Ovary (tissue), 9 donors: ENCODE data around the gene GAREM2. TPM values are rescaled to one million over a fixed set of nuclear protein-coding genes. Genes with fewer than 3 reads are reported as not detected.

ENCODE experiments used
- DNase-seq, 5 donors: peaks; one replicate each; pipeline ENCODE4 v3.0.0-alpha.2; 2019 to 2020
- H3K27ac ChIP-seq, 2 donors: fragments of 200-600 bp; one replicate each; pipeline versions ENCODE4 v1.5.1 to v1.8.0; 2019 to 2022
- H3K27me3 ChIP-seq: fragments of 200-600 bp; one replicate; pipeline ENCODE4 v1.8.0; 2022
- H3K36me3 ChIP-seq: fragments of 200-600 bp; sonication (generic); one replicate; pipeline ENCODE4 v1.5.1; 2019
- H3K4me1 ChIP-seq: one replicate; pipeline ENCODE4 v1.8.1; 2013; ENCODE audit warnings: mild to moderate bottlenecking, moderate library complexity; ENCODE audit not compliant: insufficient read depth
- H3K4me3 ChIP-seq: fragments of 200-600 bp; sonication (generic); one replicate; pipeline ENCODE4 v1.5.1; 2017
- H3K9me3 ChIP-seq, 2 donors: fragments of 200-600 bp in 1 of 2; sonication (generic) in 1 of 2; one replicate each; pipeline versions ENCODE4 v1.5.1 to v1.8.1; 2013 to 2019; ENCODE audit warnings: mild to moderate bottlenecking in 1 of 2, moderate library complexity in 1 of 2
- EP300 ChIP-seq: sonication (generic); formaldehyde crosslinking; IDR thresholded peaks from one replicate; pipeline ENCODE4 v1.6.1; 2017; ENCODE audit warnings: antibody characterized with exemption
- POLR2A ChIP-seq: fragments of 450-650 bp; IDR thresholded peaks from one replicate; pipeline ENCODE4 v1.6.1; 2017; ENCODE audit warnings: antibody characterized with exemption, mild to moderate bottlenecking, moderate library complexity
- WGBS, 3 donors: extraction: QIAGEN DNeasy Blood & Tissue Kit in 1 of 3; methylation state at CpG; one replicate each; pipeline versions ENCODE4 v1.1.5 to v1.1.7; 2013 to 2017; 5-methylcytosine and 5-hydroxymethylcytosine counted together
- intact Hi-C, 4 donors: fragments of 100-400 bp; cut with DNase I; formaldehyde crosslinking; loops; one replicate each; pipeline versions ENCODE4 v1.11.0 to v1.15.1; 2022 to 2023
- polyA plus RNA-seq, 2 donors: library from polyadenylated mRNA; stranded (reverse); fragments of 200-250 nt in 1 of 2; fragments of 350-450 nt in 1 of 2; fragmentation: Illumina TruSeq in 1 of 2; extraction: RNeasy Lipid Tissue Mini Kit (QIAGEN cat#74804) in 1 of 2; gene quantifications; one replicate each; pipeline ENCODE4 v1.2.3, GENCODE V29; 2013 to 2014
- total RNA-seq, 7 donors: library from RNA; depleted of rRNA in 2 of 7; stranded (reverse); fragments of >200 nt in 2 of 7; fragmentation: NEBNext Ultra II Directional in 3 of 7; extraction: Animal tissue kit (Norgen Biotek cat#: 25700) in 3 of 7; gene quantifications; one replicate each; pipeline versions ENCODE4 v1.1.0 to v1.2.4, GENCODE V29; 2016 to 2023
- TF ChIP-seq, protein P1 (sequence below), 3 donors: fragments of 450-650 bp in 2 of 3; fragments of 200-600 bp in 1 of 3; IDR thresholded peaks; one replicate each; pipeline versions ENCODE4 v1.5.1 to v1.8.0; 2016 to 2022; ENCODE audit warnings: antibody characterized with exemption in 3 of 3, mild to moderate bottlenecking in 1 of 3
- donor health status: DM: no; HTN: no; CAD: no; lungs with moderate emphysema.
- donor health status: DM: no; HTN: no; CAD: no.
- donor health status: Bipolar disorder and iron deficiency.
- donor health status: DM: yes; HTN: yes; CAD: no.
- donor health status: DM: no; HTN: no; CAD: no.
- donor health status: DM: yes; HTN: yes; CAD: no.

GAREM2 gene
- total and polyA plus RNA-seq, 9 donors: 1.0 to 13.5 (median 5.6) TPM

DNA sequence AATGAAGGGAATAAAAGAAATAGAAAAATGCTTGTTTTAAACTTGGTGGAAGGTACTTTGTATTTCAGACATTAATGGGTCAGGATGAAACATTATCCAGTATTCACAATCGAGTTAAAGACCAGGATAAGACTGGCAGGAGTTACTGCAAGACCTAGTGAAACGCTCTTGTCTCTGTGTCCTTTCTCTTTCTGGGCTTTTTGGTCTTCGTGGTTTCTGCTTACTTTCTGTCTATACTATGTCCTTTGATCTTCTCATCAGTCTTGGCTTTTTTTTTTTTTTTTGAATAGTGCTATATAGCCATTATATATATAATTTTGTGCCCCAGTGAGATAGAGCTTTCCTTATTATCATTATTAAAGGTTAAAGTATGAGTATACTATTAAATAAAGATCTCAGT lies 42.1 kb upstream of the GAREM2 start:
- H3K27ac ChIP-seq: no peak overlapping the region
- intact Hi-C loops: no loop called here
- DNase-seq: no peak
- TF ChIP-seq, protein P1, sequence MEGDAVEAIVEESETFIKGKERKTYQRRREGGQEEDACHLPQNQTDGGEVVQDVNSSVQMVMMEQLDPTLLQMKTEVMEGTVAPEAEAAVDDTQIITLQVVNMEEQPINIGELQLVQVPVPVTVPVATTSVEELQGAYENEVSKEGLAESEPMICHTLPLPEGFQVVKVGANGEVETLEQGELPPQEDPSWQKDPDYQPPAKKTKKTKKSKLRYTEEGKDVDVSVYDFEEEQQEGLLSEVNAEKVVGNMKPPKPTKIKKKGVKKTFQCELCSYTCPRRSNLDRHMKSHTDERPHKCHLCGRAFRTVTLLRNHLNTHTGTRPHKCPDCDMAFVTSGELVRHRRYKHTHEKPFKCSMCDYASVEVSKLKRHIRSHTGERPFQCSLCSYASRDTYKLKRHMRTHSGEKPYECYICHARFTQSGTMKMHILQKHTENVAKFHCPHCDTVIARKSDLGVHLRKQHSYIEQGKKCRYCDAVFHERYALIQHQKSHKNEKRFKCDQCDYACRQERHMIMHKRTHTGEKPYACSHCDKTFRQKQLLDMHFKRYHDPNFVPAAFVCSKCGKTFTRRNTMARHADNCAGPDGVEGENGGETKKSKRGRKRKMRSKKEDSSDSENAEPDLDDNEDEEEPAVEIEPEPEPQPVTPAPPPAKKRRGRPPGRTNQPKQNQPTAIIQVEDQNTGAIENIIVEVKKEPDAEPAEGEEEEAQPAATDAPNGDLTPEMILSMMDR (IDR thresholded peaks at IDR 0.05): no peak
- TF ChIP-seq EP300 (no peak), POLR2A (no peak)
- H3K4me1 ChIP-seq: no peaks in the 10 kb centered on the region
- no peak overlapping the region for H3K4me3 ChIP-seq
- no peaks in the 10 kb centered on the region for H3K9me3 ChIP-seq
- H3K27me3 ChIP-seq: no peaks in the 10 kb centered on the region
- WGBS, 3 donors: 86 to 94% (median 89%) methylated on average over 3 of the region's 3 CpGs
- no peaks in the 10 kb centered on the region for H3K36me3 ChIP-seq

DNA sequence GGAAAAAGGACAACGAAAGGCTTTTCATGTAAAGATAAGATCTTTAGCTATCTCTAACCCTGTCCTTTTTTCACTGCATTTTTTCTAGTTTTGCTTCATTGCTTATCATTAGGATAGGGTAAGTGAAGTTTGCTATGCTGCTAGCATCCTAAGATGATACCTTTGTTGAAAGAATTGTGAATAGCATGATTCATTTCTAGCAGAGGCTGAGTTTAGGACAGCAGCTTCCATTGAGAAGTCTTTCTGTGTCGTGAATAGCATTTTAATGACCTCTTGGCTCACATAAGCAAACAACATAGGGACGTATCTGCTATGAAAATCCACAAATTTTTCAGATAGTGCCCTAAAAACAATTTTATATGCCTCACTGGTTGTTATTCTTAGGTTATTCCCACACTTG lies 36.4 kb upstream of the GAREM2 start:
- Histone ChIP-seq H3K9me3 (no peaks in the 10 kb centered on the region), H3K36me3 (no peaks in the 10 kb centered on the region), H3K4me1 (no peaks in the 10 kb centered on the region), H3K27me3 (no peaks in the 10 kb centered on the region), H3K4me3 (no peak overlapping the region), H3K27ac (no peak overlapping the region)
- intact Hi-C loops: no loop called here
- TF ChIP-seq, protein P1 (IDR thresholded peaks at IDR 0.05): no peak
- TF ChIP-seq POLR2A (no peak), EP300 (no peak)
- WGBS, 3 donors: 32 to 33% (median 32%) methylated on average over 3 of the region's 3 CpGs
- DNase-seq: no peak

DNA sequence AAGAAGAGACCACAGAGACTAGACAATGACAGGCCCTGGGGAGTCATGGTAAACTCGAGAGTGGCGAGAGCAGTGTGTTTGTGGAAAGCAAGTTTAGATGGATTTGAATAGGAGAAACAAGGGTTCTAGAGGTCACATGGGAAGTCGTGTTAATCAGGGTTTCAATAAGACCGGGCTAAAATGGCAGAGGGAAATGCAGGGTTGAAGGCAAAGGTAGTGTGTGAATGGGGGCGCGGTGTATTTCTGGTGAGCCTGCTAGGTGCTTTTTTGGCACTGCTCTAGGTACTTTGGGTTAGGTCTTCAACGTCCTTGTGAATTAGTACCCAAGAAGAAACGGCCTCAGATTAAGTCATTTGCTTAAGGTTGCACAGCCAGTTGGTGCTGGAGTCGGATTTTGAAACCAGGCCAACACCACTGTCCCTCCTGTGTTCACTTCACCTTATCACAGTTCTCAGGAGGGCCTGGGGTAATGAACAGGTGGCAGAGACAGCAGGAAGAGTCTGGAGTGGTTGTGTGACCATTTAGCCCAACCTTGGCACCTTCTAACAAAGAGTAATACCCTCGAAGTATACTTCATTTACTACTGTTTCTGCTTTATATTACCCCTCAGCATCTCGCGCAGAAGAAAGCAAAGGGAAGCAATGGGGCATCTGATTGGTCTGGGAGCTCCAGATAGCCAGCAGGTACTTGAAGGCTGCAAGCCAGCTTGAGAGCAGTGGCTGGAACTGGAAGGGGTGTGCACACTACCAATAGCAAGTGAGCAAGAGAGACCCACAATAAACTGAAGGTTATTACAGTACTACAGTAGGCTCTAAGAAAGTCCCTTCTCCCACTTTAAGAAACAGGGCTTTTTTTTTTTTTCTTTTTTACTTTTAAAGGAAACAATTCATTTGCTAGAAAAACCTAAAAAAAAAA lies 33.4 kb upstream of the GAREM2 start:
- Histone ChIP-seq H3K27me3 (no peaks in the 10 kb centered on the region), H3K4me3 (no peak overlapping the region), H3K27ac (no peak overlapping the region), H3K9me3 (no peaks in the 10 kb centered on the region), H3K36me3 (no peaks in the 10 kb centered on the region), H3K4me1 (no peaks in the 10 kb centered on the region)
- 56 to 66% (median 62%) methylated on average over 12 of the region's 12 CpGs for WGBS, 3 donors
- TF ChIP-seq POLR2A (no peak), EP300 (no peak)
- TF ChIP-seq, protein P1 (IDR thresholded peaks at IDR 0.05): no peak
- DNase-seq: no peak
- intact Hi-C loops: loop anchor here in 3 of 4 donors (5.0 to 10.0 kb wide), 3 partner anchors 145 to 185 kb away; no protein-coding TSS in a partner anchor

DNA sequence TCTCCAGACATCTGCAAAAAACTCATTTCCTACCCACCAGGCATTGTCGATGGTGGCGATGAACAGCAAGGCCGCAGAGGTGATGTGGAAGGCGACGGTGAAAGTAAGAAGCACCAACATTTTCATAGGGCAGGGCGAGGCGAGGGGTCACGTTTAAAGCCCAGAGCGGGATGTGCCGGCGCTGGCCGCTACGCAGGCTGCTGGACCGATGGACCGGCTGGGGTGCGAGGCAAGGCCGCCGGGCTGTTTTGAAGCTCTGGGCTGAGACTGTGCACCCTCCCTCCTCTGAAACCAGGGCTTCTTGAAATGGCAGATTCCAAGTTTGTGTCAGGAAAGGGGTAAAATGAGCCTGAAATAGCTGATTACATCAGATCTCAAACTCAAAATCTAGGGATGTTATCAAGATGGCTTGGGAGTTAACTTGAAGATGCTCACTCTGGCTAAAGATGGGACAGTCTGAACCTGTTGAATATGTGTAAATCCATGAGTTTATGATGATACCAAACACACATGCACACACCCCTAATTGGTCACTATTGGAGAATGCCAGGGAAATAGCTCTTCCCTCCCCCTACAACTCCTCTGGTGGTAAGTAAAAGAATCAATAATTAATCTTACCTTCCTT lies 31.6 kb upstream of the GAREM2 start:
- H3K4me3 ChIP-seq: no peak overlapping the region
- 89 to 91% (median 90%) methylated on average over 18 of the region's 18 CpGs for WGBS, 3 donors
- no peak overlapping the region for H3K27ac ChIP-seq
- H3K4me1 ChIP-seq: no peaks in the 10 kb centered on the region
- H3K36me3 ChIP-seq: no peaks in the 10 kb centered on the region
- TF ChIP-seq EP300: no peak
- TF ChIP-seq POLR2A: no peak
- TF ChIP-seq, protein P1 (IDR thresholded peaks at IDR 0.05): no peak
- H3K9me3 ChIP-seq: no peaks in the 10 kb centered on the region
- intact Hi-C loops: loop anchor here in 3 of 4 donors (5.0 to 10.0 kb wide), 3 partner anchors 146 to 186 kb away; no protein-coding TSS in a partner anchor
- no peak for DNase-seq
- H3K27me3 ChIP-seq: no peaks in the 10 kb centered on the region
